Suppressor macrophage treated with lipopolysaccharide for 1 hour (primary cell): ENCODE results near the gene TMA7.

Source experiments
- DNase-seq, 3 donors: peaks; one replicate each; pipeline ENCODE4 v3.0.0-alpha.2; 2020 to 2022

The TMA7 gene

DNA sequence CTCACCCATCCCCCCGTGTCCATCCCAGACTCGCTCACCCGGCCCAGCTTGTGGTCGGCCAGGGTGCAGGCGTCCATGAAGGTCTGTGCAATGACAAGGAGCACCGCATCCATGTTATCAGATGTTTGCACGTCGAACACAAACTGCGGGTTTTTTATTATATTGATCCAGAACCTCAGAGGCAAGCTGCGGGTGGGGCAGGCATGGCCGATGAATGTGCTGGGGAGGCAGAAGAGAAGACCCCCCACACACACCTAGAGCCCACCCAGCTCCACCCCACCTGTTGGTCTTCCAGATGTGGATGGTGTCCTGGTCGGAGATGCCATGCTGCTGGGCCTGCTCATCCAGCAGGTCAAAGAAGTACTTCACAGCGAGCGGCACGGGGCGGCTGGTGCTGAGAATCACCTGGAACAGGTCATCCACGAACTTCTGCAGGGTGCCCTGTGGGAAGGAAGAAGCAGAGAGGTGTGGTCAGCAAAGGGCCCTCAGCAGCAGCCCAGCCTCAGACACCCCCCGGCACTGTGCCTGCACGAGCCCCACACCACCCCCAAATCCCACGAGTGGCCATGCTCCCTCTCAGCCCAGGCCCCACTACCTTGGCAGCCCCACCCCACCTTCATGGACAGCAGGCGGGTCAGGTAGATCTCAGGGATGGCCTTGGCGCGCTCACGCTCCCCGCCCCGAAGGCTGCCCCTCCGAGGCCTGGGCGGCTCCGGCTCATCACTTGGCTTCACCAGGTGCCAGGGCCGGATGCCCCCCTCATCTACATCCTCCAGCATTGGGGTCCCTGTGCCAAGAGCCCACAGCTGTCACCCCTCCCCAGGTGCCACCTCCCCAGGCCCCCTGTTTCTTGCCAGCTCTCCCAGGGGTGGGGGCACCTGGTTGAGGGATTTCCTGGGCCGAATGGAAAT lies 30.5 kb upstream of the TMA7 start:
- DNase-seq, result no peak

DNA sequence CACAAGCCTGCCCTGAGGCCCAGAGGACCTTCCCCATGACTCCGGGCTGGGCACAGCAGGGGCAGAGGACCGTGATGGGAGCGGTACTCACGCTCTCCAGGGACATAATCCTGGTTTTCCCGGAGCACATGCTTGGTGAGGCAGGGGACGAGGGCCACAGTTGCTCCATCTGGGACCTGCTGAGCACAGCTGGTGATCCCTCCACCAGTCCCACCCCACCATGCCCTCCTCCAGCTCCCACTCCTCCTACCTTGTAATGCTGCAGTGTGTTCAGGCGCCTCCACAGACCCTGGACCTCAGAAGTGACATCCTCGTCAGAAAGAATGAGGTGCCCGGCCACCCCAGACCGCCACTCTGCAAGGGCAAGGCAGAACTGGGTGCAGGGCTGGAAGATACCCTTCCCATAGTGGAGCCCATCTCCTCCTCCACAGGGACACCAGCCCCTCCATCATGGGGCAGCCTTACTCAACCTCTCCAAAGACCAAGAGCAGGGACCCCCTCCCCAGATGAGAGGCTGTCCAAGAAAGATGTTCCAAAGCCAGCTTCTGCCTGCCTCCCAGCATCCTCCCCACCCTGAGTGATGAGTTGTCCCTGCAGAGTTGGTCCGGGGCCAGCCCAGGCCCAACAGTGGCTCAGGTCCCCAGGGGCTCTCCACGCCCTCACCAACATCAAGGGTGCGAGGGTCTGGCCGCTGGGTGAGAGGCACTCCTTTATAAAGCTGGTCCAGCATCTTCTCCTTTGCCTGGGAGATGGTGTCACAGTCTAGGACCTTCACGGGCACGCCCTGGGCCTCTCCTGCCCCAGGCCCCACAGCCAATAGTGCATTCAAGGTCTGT lies 29.6 kb upstream of the TMA7 start:
- no peak for DNase-seq

DNA sequence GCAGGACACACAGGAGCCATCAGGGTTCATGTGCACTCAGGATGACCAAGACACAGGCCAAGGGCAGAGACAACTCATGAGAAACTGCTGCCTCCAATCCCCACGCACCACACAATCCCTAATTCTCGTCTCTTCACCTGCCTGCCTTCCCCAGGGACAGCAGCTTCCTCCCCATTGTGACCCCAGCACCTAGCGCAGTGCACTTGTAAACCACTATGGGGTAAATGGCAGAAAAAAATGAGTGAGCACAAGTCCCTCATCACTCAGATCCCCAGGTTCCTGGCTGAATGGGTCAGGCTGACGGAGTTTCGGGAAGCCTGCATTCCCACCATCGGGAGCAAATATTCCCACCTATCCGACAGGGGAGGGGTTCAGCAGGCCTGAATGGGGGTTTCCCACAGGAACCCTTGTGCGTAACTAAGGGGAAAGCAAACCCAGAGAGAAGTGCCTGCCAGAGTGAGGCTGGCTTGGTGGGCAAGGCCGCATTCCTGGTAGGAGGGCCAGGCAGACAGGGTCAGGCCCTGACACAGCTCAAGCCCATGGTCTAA lies 28.9 kb upstream of the TMA7 start:
- DNase-seq, result no peak

DNA sequence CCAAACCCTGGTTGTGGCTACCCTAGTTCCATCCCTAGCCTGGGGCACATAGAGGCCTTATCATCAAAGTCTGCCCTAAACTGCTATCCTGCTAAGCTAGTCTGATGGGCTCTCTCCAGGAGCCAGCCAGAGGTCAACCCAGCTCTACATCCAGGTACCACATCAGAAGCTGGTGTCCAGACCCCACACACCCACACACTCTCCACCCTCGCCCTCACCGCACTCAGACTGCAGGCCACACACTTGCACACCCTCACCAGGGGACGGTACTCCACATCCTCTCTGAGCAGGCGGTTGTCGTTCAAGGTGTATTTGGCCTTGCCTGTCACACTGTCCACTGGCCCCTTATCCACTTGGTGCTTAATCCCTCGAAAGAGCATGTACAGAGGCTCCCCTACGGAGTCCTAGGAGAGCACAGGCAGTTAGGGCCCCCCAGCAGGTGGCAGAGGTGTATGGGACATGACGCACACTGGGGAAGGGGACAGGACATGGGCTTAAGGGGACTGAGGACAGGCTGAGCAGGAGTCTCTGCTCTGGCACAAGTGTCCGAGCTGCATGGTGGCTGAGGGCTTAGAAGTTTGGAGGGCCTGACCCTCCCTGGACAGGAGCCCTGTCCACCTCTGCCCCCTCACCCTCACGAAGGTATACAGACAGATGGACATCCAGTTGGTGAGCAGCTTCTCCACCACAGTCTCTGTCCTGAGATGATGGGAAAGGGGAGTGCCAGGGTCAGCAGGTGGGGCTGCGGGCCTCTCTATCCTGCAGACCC lies 28.3 kb upstream of the TMA7 start:
- DNase-seq, result no peak

DNA sequence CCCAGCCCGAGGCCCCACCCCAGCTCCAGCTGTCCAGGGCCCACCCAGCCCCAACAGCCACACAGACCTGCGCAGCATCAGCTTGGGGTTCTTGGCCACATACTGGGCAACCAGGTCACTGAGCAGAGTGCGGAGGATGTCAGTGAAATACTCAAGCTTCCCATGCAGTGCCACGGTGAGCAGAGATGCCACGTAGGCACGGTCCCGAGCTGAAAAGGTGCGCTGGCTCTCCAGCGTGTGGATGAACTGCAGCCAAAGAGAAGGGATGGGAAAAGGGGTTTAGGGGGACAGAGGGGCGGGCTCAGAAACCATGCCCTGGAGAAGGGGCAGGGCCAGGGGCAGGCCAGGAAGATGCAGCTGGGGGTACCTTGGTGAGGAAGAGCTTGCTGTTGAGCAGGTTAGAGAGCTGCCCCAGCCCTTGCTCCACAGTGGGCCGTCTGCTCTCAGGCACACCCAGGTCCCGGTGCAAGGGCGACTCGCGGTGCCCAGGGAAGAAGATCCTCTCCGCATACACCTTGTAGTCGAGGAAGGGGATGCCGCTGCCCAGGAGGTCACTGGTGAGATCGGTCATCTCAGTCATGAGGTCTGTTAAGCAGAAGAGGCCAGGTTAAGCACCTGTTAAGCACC lies 27.6 kb upstream of the TMA7 start:
- no peak for DNase-seq

DNA sequence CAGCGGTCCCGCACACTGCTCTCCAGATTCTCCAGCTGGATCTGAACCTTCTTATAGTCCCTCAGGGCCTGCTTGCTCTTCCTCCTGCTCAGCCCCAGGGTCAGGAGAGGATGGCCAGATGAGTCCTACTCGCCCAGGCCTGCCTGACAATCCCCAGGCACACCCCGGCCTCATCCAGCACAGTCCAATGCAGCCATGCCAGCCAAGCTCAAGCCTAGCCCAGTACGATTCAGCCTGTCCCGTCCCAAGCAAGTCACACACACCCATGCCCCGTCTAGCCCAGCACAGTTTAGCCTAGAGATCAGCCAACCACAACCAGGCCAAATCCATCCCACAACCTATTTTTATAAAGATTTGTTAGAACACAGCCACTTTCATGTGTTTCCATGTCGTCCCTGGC lies 27.0 kb upstream of the TMA7 start:
- DNase-seq, result no peak

DNA sequence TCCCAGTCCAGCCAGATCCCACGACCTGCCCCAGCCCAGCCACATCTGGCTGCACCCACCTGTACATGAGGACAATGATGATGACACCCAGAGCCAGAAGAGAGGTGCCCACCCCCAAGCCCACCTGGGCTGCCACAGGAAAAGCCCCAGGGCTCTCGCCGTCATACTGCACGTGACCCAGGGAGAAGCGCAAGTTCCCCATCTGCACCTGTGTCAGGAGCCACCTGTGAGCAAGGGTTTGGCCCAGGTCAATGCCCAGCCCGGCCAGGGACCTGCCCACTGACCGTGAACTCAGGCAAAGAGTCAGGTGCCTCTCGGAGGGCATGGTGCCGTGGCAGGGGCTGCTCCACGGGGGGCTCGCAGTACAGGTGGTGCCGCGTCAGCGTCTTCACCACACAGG lies 26.4 kb upstream of the TMA7 start:
- DNase-seq, result no peak

DNA sequence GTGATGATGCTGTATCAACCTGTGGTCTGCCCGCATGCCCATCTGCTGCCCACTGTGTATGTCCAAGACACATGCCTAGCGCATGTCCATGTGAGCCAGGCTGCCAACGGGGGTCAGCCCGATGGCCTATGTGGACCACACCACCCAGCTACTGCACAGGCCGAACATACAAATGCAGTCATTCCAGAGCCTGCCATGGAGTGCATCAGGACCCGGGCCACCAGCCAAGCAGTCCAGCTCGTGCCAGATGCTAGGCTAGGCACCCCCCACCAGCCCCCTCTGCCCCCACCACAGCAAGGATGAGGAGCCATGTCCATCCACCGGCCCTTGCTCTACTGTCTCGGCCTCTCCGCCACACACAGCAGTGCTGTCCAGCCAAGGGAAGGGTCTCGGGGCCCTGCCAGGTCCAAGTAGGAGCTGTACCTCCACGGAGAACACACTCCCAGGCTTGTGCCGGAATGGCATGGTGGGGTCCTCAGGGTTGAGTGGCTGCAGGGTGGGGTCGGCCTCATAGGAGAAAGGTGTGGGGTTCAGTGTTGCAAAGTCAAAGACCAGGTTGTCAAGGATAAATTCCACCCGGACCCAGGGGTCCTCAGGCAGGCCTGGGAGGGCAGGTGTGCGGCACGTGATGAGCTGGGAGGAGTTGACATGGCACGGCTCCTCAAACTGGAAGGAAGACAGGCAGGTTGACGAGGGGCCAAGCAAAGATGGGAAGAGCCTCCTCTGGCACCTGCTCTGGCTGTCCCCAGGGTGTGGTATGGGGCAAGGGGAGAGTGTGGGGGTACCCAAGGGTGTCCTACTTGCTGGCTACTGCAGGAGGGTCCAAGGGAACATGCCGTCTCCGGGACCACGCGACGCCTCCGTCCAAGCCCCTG lies 25.4 kb upstream of the TMA7 start:
- DNase-seq, result no peak

DNA sequence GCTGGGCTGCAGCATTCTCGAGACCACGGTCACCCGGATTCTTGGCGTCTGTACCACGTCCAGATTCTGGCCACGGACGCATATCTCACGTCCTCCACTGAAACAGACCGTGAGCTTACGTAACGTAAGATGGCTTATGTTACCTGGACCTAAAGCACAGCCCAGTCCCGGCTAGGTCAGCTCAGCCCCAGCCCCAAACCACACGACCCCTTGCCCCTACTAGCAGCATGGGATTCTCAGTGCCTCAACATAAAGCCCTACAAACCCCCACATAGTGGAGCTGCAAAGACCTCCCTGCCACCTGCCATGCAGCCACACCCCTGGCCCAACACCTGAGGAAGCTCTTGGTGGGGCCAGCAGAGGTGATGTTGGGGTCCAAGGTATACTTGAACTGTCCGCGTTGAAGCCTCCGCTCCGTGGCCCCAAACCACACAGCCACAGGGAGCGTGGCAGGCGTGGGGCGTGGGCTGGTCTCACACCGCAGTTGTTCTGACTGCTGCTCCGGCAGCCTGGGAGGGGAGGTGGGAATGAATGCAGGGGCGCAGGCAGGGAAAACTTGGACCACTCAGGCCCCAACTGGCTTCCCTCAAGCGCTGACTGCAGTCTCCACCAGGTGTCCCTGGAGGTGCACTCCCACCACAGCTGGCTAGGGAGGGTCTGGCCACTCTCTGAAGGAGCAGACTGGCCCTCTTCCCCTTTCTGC lies 24.7 kb upstream of the TMA7 start:
- DNase-seq, result no peak

DNA sequence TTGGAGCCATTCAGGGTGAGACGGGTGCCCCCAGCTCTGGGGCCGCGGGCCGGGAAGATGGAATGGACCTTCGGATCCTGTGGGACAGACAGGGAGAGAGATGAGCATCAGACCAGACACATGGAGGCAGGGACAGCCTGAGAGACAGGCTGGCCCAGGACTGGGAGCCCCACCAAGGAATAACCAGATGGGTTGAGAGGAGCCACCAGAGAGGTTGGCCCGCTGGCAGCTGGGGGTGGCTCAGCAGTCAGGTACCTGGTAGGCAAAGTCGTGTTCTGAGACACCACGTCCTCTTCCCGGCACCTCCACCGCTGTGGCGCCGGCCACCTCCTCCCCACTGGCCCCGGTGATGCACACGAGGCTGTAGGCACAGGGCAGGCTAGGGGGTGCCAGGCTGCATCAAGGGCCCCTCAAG lies 24.0 kb upstream of the TMA7 start:
- no peak for DNase-seq

DNA sequence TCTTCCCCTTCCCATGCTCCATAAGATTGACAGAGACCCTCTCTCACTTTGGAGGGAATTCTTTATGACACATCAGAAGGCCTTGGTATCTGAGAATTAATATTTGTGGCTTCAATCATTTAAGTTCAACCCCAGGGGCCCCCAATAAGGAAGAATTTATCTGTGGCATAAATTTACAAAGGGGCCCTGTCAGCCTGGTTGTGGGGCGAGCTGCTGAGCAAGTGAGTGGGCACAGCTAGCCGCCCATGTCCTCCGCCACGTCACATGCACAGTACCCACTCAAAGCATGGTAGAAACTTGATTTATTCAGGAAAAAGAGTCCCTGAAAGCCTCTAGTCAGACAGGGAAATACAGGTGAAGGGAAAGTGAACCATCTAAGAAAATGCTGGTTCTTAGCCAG lies 23.5 kb upstream of the TMA7 start:
- no peak for DNase-seq

DNA sequence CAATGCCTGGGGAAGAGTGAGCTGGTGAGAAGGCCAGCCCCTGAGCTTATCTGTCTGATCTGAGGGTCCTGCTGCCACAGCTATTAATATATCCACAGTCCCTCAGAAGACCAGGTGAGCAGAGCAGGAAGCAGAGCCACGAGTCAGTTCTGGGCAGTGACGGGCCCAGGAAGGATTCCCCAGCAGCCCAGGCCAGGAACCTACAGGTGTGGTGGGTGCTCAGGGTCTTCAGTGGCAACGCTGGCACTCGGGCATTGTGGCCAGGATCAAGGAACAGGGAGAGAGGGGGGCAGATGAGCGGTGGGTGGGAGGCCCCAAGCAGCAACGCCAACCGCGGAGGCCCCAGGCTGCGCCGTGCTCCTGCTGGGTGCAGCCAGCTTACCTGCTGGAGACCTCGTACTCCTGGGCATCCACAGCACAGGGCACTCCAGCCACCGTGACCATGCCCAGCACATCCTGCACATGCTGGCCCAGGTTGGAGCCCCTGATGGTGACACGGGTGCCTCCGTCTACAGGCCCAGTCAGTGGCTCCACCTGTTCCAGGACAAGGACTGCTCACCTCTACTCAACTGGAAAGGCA lies 22.4 kb upstream of the TMA7 start:
- DNase-seq, result no peak

DNA sequence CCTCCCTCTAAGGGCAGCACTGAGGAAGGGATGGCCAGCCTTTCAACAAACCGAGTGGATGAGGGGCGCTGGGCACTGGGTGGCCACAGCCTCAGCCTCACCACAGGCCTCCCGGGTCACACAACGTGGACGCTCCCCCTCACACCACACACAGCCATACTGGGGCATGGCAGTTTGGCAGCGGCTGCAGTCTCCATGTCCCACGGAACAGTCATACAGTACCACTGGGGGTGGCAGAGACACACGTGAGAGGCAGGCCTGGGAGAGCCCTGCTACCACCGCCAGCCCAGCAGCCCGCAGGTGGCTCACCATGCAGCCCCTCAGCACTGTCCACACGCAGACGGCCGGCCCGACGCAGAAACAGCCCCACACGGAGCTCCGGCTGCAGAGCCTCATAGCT lies 21.9 kb upstream of the TMA7 start:
- DNase-seq, result no peak

DNA sequence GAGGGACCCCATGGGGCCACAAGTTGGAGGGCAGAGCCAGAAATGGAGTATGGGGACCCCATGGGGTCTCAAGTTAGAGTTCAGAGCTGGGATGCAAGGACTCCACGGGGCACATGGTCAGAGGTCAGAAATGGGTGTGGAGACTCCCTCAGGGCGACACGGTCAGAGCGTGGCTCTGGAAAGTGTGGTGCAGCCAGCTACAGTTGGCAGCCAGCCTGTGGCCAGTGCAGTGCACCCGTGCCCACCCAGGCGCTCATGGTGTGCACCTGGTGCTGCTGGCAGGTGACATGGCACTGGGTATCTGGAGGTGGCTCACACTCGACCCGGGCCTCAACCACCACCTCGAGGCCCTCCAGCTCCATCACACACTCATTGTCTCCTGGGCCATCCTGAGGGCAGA lies 21.4 kb upstream of the TMA7 start:
- no peak for DNase-seq

DNA sequence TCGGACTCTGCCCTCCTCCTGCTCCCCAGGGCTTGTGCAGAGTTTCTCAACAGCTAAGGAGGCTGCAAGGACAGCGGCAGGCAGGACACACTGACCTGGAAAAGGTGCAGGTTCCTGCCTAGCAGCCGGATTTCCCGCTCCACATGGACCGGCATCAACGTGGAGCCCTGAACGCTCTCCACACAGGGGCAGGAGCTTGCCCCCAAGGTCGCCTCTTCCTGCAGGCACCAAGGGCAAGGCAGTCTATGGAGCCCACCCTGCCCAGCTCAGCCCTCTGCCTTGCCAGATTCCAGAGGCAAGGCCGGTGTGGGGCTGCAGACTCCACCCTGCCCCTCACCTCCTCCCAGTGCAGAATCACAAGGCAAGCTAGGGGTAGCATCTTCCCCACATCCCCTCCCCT lies 20.9 kb upstream of the TMA7 start:
- DNase-seq, result no peak

DNA sequence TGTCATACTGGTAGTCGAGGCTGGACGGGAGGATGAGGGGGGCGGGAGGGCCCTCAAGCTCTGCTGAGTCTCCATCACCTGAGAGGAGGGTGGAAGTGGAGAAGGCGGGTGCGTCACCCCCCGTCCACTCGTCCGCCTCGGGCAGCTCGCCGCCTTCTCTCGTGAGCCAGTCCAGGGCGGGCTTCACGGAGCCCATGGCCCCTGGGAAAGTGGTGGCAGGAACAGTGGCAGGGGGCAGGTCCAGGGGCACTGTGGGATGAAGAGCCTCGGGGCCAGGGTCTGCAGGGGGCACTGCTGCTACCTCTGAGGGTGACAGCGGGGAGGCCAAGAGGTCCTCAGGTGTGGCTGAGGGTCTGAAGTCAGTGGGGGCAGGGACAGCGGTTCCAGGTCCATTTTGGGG lies 20.5 kb upstream of the TMA7 start:
- no peak for DNase-seq

DNA sequence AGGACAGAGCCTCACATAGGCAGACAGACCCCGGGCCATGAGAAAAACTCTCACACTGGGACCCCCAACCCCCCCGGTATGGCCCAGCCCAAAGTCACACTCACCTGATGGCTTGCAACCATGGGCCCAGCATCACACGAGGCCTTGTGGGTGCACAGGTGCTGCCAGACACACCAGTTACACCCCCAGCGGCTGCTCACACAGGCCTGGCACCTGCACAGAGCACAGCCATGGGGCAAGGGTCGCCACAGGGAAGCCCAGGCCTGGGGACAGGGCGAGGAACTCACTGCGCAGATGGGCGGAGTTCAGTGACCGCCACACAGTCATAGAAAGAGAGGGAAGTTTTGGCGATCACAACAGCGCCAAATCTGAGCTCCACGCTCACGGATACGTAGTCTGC lies 19.5 kb upstream of the TMA7 start:
- DNase-seq, result no peak

DNA sequence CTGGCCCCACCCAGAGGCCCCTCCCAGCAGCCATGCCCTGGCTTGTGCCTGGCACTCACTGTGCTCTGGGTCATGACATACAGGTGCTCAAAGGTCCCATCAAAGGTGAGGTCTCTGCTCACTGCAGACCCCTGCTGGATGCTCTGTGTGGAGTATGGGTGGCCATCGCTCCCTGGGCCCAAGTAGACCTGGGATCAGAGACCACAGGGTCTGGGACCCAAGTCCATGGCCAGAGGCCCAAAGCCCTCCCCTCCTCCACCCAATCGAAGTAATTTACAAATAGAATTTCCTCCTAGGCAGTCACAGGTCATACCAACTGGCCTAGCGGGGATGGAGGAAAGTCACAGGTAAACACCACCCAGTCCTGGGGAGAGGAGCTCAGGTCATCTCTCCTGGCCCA lies 17.8 kb upstream of the TMA7 start:
- DNase-seq, result no peak

DNA sequence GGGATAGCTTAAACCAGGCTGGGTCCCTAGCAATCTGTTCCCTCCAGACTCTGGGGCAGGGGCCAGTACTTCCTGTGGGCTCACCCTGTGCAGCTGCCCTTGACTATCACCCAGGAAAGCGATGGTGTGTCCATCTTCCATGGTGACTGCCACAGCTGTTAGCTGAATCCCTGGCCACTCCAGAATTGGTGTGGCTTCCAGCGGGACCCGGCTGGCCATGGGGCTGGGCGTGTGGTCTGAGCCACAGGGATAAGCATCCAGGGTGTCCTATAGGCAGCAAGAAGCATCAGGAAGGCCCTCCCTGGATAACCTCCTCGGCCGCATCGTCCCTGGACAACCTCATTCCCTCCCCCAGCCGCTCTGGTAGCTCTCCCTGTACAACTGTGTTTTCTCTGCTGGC lies 17.4 kb upstream of the TMA7 start:
- no peak for DNase-seq

DNA sequence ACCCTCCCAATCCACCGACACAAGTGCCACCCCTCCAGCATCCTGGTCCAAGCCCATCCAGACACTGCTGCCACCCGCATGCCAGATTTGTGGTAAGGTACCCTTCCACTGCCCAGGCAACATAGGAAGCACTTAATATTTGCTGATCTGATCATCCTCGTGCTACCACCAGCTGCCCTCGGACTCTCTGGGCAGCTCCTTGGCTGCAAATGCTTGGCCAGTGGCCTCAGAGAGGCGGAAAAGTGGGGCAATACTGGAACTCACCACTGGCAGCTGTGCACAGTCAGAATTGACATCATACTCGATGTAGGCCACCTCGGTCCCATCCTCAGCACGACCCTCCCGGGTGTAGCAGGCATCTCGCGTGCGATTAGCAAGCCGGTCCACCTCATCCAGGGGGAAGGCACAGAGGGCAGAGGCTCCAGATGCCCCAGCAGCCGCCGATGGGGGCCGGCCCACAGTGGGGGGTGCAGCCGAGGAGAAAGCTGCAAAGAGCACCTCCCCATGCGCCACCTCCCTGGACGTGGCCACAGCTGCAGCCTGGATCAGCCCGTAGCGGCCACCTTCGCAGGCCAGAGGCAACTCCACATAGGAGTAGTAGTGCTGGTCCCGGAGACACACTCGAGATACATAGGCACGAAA lies 16.7 kb upstream of the TMA7 start:
- DNase-seq, result no peak
